Measurements from ENCODE around the gene ABTB2. TPM values are rescaled to one million over a fixed set of nuclear protein-coding genes. Genes with fewer than 3 reads are reported as not detected.

The ABTB2 gene
- total RNA-seq, 2 donors from 2014 or later: 27.0 to 27.4 TPM

DNA sequence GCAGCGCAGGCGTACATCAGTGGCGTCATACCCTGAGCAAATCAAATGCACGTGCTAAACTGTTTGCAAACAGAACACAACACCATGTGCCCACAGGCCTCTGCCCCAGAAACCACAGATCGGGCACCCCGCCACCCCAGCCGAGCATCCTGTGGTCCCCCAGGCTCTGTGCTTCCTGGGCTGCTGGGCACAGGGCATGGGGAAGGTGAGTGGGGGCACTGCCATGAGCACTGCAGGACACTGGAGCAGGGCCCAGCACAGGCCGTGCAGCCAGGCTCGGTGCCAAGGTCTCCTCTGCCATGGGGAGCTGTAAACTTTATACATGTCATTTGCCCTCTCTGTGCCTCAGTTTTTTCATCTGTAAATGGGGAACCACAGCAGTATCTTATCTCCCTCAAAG is 189.8 kb downstream of the ABTB2 start:
- Histone ChIP-seq H3K9me3 (no peaks in the 10 kb centered on the region), H3K4me3 (no peak overlapping the region), H3K4me1 (no peaks in the 10 kb centered on the region), H3K27ac (no peak overlapping the region), H3K27me3 (no peaks in the 10 kb centered on the region), H3K36me3 (peaks cover 64% of the 10 kb centered on the region)
- no peak for DNase-seq (ENCODE audit: low spot score)
- TF ChIP-seq, protein P1, sequence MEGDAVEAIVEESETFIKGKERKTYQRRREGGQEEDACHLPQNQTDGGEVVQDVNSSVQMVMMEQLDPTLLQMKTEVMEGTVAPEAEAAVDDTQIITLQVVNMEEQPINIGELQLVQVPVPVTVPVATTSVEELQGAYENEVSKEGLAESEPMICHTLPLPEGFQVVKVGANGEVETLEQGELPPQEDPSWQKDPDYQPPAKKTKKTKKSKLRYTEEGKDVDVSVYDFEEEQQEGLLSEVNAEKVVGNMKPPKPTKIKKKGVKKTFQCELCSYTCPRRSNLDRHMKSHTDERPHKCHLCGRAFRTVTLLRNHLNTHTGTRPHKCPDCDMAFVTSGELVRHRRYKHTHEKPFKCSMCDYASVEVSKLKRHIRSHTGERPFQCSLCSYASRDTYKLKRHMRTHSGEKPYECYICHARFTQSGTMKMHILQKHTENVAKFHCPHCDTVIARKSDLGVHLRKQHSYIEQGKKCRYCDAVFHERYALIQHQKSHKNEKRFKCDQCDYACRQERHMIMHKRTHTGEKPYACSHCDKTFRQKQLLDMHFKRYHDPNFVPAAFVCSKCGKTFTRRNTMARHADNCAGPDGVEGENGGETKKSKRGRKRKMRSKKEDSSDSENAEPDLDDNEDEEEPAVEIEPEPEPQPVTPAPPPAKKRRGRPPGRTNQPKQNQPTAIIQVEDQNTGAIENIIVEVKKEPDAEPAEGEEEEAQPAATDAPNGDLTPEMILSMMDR (IDR thresholded peaks at IDR 0.05): no peak

DNA sequence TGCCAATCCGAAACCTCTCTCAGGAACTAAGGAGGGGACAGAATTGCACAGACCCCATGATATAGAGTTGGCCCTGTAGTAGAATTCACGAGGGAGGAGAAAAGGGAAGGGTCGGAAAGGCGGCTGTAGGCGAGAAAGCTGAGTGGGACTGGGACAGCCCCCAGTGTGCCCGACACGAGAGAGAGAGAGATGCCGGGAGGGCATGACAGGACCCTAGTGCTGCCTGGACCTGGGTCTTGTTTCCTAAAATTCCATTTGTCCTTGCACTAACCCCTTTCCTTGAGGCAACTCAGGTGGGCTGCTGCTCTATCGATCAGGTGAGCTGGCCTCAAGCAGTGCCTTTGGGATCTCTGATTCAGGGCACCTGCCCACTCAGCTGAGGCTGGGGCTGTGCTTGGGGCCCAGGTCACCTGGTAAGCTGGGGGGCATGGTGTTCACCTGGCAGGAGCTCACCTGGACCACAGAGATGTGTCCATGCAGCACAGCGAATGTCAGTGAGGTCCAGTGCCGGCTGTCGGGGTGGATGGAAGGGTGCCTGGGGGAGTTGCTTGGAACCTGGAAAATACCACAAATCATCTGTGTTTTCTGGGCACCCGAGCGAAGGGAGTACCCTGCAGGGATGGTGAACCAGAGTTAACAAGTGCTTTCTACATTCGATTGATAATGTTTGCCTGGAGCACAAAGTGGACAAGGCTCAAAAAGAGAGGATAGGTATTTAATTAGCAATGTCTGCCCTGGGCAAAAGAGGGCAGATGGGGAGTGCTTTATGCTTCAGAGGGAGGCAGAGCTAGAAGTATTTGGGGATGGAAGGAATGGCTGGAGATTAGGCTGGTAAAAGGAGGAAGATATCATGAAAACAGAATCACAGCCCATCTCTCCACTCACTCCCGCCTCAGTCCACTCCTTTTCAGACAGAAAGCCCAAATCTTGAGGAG is 190.7 kb downstream of the ABTB2 start:
- DNase-seq (ENCODE audit: low spot score): no peak
- Histone ChIP-seq H3K36me3 (peaks cover 73% of the 10 kb centered on the region), H3K9me3 (no peaks in the 10 kb centered on the region), H3K4me1 (no peaks in the 10 kb centered on the region), H3K27ac (no peak overlapping the region), H3K4me3 (no peak overlapping the region), H3K27me3 (no peaks in the 10 kb centered on the region)
- TF ChIP-seq, protein P1 (IDR thresholded peaks at IDR 0.05): no peak

DNA sequence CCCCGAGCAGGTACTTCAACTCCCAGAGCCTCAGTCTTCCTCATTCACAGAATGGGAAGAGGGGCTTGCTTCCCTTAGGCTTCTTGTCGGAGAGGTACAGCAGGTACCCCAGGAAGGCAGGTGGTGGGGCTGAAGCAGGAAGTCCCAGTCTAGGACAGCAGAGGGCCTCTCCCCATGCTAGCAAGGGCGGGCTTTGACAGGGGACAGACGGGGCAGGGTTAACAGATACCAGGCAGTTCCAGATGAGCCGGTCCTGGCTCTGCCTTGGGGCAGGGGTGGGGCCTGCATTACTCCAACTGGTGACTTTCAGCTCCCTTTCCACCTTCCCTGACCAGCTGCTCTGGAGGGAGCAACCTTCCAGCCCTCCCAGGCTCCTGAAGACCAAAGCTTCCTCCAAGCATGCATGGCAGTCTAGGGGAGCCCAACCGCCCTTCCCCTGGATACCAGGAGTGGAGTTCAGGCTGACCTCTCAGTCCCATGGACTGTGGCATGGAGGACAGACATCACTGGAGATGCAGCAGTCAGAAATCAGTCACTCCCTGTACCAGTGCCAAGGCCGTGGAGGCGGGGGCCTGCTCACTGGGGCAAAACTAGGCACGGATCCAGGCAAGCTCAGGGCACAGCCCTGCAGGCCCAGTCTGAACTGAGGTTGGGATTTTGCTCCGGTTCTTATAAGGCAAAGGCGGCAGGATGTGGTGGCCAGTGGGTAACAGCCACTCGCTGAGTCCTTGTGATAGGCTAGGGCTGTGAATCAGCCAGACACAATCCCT is 191.8 kb downstream of the ABTB2 start:
- no peaks in the 10 kb centered on the region for H3K4me1 ChIP-seq
- peaks cover 81% of the 10 kb centered on the region for H3K36me3 ChIP-seq
- no peak overlapping the region for H3K27ac ChIP-seq
- no peak for DNase-seq (ENCODE audit: low spot score)
- H3K27me3 ChIP-seq: no peaks in the 10 kb centered on the region
- TF ChIP-seq, protein P1 (IDR thresholded peaks at IDR 0.05): no peak
- H3K9me3 ChIP-seq: no peaks in the 10 kb centered on the region
- no peak overlapping the region for H3K4me3 ChIP-seq

DNA sequence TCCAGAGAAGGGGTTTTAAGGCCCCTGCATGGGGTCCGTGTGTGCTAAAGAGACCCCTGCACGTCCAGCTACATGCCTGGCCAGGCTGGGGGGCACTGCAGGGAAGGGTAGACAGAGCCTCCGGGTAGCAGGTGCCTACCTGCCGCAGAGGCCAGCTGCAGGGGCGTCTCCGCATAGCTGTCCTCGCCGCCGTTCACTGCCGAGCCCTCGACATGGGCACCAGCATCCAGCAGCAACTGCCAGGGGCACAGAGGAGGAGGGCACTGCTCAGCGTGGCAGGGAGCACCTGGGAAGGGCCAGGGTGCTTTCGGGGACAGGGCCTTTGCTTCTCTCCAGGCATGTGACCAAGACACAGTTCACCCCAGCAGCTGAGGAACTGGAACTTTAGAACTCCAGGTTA is 192.7 kb downstream of the ABTB2 start:
- Histone ChIP-seq H3K4me1 (no peaks in the 10 kb centered on the region), H3K36me3 (peaks cover 73% of the 10 kb centered on the region), H3K4me3 (no peak overlapping the region), H3K9me3 (no peaks in the 10 kb centered on the region), H3K27me3 (no peaks in the 10 kb centered on the region), H3K27ac (no peak overlapping the region)
- no peak for DNase-seq (ENCODE audit: low spot score)
- TF ChIP-seq, protein P1 (IDR thresholded peaks at IDR 0.05): no peak

DNA sequence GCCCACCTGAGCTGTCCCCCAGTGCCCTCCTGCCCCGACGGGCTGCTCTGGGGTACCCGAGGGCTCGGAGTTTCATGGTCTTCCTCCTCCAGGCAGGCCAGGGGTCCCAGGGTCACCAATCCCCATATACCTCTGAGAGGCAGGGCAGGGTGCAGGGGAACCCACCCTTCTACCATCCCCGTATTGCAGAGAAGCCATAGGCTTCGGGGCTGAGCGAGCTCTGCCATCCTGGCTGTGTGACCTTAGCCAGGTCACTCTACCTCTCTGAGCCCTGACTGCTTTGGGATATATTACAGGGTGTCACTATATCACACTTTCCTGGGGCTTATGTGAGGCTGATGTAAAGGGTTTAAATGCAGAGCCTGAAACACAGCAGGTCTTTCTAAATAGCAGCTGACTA is 195.0 kb downstream of the ABTB2 start:
- Histone ChIP-seq H3K9me3 (no peaks in the 10 kb centered on the region), H3K27me3 (no peaks in the 10 kb centered on the region), H3K4me1 (no peaks in the 10 kb centered on the region), H3K27ac (no peak overlapping the region), H3K36me3 (peaks cover 81% of the 10 kb centered on the region), H3K4me3 (no peak overlapping the region)
- DNase-seq (ENCODE audit: low spot score): no peak
- TF ChIP-seq, protein P1 (IDR thresholded peaks at IDR 0.05): no peak

Measured in right atrium auricular region (tissue), 2 donors.